Measurements from ENCODE around the gene KRT84.
"Not testable (repeated sequence)": the region's sequence is repeated elsewhere in the genome, so short reads cannot be mapped to it uniquely, and the experiment has no call there.

Gene KRT84

GRCh38 chr12:52359621-52360061 is 25.8 kb downstream of the KRT84 start:
- DNase-seq: no peak

GRCh38 chr12:52358575-52359350 is 26.7 kb downstream of the KRT84 start:
- peak; percentile 7 for DNase-seq

GRCh38 chr12:52356762-52357580 is 28.5 kb downstream of the KRT84 start:
- no peak for DNase-seq

- no peak for DNase-seq
Observed at GRCh38 chr12:52356031-52356761, 29.3 kb downstream of the KRT84 start.

DNA sequence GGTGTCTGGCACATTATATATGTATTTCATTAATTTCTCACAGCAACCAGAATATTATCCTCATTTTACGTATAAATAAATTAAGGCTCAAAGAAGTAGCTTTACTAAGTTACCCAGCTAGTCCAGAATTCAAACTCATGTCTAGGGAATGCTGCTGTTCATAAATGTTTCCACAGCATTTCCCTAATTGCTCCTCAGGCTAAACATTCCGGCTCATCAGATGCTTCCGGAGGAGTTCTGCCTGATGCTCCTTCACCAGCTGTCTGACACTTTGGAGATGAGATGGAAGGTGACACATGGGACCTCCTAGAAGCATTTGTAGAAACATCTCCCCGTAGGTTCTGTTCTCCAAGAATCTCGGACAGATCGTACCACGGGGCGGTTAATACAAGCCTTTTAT is 30.3 kb downstream of the KRT84 start:
- no peak for DNase-seq

- DNase-seq: no peak
Observed at GRCh38 chr12:52354200-52354599, 31.3 kb downstream of the KRT84 start.

DNA sequence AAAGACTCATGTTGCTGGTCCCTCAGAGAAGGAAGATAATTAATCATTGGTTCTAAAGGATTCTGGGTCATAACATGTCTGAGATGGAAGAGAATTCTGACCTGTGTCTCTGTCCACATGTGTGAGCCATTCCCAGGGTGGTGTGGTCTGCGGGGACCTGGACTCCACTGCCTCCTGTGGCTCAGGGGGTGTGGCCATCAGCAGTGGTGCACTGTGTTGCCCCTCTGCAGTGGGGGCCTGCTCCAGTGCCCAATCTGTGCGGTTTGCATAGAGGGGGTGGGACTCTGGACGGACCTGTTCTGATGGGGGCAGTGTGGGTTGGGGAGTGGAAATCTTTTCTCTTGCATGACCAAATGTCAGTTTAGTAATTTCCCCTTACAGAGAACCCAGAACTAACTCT is 31.7 kb downstream of the KRT84 start:
- DNase-seq: no peak

DNA sequence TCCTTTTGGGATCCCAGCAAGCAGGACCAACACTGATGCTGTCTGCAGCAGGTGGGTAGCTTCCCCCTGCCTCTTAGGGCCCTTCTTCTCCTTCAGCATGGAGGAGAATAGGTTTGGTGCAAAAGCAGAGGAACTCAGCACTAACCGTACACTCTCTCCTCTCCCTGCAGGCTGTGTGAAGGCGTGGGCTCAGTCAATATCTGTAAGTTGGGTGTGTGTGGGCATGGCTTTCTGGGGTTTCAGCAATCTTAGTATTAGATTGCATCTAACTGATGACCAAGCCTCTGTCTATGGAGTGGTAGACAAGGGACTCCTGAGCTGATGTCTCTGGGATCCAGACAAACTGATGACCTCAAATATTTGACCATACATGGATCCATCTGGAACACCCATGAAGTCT is 32.5 kb downstream of the KRT84 start:
- no peak for DNase-seq

DNA sequence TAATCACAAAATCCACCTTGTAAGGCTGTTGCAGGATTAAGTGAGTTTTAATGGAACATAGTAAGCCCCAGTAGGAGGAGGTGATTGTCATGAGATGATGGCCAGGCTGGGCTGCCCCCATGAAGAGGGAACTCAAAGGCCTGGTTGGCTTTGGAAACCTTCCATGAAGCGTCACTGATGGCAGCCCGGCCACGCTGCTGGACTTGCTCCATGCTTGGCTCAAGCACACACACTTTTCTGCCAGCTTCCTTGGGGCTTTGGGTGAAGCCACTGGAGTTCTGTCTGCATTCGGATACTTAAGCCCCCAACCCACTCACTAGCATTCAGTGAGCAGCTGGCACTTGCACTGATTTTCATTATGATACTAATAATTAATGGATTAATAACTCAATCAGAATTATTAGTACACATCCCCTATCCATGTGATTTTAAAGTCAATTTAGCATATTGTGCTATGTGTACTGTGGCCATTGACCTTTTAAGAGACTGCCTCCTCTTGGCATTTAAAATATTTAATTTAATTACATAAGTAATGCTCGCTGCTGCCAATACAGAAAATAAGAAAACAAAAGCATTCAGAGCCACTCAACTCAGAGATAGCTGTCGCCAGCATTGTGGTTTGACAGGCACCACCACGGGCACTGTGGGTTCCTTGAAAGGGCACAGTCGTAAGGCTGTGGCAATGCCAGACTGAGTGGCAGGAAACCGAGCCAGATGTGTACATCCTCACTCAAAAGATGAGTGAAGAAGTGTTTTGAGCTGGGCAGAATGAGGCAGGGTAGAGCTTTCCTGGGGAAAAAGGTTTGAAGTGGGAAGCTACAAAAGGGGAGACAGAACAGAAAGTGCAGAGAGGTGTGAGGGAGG is 34.0 kb downstream of the KRT84 start:
- peak; percentile 54 for DNase-seq

DNA sequence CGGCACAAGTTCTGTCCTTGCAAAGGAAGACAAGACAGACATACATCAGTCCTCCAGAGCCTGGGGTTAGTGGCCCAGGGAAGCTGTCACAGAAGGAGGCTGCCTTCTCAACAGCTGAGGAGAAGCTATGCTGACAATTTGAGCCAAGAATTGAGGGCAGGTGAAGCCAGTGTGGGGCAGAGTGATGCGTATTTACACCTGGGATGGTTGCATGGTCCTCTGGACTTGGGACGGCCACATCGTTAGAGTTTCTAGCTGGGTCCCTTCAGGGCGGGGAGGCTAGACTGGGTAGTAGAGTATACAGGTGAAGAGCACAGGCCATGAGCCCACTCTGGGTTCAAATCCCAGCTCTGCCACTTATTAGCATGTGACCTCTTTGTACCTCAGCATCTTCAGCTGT is 34.7 kb downstream of the KRT84 start:
- DNase-seq: no peak

DNA sequence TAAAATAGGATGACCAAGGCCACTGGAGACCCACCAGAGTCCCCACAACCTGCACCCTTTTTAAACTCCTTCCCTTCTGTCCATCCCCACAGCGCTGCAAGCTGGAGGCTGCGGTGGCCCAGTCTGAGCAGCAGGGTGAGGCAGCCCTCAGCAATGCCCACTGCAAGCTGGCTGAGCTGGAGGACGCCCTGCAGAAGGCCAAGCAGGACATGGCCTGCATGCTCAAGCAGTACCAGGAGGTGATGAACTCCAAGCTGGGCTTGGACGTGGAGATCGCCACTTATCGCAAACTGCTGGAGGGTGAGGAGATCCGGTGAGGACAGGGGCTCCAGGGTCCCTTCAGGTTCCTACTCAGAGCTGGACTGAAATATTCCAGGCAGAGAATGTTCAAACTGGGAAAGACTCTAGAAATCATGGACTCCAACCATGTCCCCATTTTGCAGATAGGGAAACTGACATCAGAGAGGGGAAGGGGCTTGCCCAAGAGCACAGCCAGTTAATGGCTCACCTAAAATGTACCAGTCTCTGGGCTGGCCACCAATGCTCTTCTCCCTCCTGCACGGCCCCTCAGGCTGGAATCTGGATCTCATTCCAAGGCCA is 35.3 kb downstream of the KRT84 start:
- no peak for DNase-seq

DNA sequence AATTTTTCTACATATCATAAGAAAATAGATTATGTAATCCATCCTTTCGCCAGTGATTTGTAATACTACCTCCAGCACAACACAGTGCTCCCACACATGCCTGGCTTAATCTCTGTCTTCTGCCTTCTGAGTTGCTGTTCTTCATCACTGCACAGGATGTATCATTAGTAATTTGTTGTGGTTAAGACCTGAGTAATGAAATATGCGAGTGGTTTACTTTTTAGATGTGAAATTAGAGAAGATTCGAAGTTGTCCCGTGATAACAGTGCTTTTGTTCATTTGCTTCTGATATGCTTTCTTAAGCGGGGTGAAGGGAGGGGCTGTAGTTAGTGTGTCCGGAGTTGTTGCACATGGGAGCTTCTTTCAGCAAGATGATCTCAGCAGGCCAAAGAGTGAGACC is 36.3 kb downstream of the KRT84 start:
- DNase-seq: no peak

DNA sequence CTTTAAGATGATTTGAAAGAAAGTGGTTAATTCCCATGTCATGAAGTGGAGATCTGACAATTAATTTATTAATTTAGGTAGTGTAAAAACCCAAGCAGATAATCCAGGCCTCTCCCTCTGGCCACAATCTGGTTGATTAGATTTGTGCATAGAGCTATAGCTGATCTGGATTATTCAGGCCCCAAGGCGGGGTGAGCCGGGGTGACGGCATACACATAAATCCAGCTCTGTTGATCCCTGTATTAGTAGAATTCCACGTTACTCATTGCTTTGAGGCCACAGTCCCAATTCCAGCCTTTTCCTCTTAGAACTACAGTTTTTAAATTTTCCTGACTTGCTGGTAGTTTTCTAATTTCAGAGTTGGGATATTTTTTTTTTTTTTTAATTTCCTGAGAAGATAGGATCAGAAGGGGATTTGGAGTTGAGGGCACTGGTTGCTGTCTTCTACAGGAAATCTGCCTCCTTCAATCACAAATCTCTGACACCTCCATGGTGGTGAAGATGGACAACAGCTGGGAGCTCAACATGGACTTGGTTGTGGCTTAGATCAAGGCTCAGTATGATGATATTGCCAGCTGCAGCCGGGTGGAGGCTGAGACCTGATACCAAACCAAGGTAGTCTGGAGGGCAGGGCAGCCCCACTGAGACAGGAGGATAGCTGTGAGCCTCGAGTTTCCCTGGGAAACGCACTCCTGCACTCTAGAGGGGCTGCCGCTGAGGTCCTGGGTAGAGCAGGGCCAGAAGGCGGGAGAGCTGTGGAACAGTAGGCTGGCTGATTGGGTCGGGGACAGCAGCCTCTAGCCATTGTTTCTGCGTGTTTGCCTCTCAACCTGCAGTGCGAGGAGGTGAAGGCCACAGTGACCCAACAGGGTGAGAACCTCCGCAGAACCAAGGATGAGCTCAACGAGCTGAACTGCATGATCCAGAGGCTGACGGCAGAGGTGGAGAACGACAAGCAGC is 37.6 kb downstream of the KRT84 start:
- DNase-seq: no peak

DNA sequence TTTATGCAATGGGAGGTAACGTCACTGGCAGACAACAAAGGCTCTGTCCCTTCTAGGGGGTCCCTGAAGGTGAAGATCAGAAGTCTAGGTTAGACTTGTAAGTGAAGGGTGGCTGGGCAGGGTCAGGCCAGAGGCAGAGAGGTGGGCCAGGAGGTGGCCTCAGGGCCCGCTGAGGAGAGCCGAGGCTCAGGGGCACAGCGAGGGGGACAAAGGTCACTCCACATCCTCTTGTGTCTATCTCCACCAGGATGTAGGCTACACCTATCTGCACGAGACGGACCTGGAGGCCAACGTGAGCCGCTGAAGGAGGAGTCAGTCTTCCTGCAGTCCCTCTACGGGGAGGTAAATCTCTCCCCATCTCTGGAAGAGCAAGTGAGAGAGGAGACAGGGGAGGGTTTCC is 38.4 kb downstream of the KRT84 start:
- DNase-seq: no peak

DNA sequence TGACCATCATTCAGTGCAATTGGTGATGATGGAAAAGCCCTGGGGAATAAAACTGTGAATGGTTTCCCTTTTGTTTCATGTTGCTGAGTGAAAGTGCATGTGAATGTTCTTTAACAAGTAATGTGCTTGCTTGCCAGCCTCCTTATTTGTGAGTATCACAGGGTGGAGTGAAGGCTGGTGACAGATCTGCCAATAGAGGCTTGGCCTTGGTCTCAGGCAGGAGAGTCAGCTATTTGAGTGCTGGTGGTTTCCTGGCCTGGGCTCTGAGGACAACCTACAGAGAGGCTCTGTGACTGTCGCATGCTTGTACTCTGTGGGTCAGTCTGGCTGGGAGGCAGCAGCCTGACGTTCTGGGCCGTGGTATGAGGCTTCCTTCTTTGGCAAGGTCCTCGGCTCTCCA is 38.9 kb downstream of the KRT84 start:
- no peak for DNase-seq

DNA sequence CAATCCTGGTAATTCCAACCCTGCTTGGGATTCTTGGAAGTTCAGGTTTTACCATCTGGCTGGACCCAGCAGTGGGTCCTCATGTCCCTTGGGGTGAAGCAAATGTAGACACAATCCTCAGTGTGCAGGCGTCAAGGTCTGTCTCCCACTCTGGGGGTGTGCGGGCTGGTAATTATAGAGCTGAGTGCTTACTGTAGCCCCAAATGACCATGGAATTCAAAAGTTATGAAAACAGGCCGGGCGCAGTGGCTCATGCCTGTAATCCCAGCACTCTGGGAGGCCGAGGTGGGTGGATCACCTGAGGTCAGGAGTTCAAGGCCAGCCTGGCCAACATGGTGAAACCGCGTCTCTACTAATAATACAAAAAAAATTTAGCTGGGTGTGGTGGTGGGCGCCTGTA is 40.4 kb downstream of the KRT84 start:
- not testable (repeated sequence) for DNase-seq

GRCh38 chr12:52344111-52344510 is 41.3 kb downstream of the KRT84 start:
- no peak for DNase-seq

GRCh38 chr12:52343550-52343949 is 41.9 kb downstream of the KRT84 start:
- no peak for DNase-seq

- DNase-seq: no peak
Observed at GRCh38 chr12:52342781-52343490, 42.5 kb downstream of the KRT84 start.

- no peak for DNase-seq
Observed at GRCh38 chr12:52341066-52341580, 44.3 kb downstream of the KRT84 start.
